ENCODE measurements around the gene PPIL4. TPM values are rescaled to one million over a fixed set of nuclear protein-coding genes. Genes with fewer than 3 reads are reported as not detected.

PPIL4 gene
- total RNA-seq, 1 donor from 2014 or later, result 38.3 TPM

DNA sequence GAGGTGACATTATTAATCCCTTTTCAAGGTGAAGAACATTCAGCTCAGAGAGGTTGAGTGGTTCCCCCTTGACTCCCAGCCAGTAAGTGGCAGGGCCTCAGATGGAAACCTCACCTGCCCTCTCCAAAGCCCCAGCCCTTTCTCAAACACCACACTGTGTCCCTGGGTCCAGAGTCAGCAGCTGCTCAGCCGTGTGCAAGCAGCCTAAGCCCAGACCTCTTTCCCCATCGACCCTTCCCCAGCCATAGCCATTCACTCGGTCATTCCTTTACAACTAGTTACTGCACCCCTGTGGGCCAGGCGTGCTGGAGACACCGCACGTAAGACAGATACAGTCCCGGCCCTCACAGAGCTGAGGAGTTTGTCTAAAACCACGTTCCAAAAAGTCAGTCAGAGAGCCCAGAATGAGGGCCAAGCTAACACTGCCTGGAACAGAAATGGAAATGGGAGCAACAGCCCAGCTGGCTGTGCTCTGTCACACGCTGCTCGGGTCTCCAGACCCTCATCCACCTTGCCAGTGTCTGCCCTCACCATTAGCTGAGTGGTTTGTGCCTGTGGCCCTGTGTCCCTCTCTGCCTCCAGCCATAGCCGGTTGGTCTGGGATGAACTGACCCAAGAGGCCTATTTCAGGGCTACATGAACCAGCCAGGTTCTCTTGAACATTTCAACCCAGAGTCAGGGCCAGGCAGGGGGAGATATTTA lies 90.7 kb downstream of the PPIL4 start:
- TF ChIP-seq, protein P1, sequence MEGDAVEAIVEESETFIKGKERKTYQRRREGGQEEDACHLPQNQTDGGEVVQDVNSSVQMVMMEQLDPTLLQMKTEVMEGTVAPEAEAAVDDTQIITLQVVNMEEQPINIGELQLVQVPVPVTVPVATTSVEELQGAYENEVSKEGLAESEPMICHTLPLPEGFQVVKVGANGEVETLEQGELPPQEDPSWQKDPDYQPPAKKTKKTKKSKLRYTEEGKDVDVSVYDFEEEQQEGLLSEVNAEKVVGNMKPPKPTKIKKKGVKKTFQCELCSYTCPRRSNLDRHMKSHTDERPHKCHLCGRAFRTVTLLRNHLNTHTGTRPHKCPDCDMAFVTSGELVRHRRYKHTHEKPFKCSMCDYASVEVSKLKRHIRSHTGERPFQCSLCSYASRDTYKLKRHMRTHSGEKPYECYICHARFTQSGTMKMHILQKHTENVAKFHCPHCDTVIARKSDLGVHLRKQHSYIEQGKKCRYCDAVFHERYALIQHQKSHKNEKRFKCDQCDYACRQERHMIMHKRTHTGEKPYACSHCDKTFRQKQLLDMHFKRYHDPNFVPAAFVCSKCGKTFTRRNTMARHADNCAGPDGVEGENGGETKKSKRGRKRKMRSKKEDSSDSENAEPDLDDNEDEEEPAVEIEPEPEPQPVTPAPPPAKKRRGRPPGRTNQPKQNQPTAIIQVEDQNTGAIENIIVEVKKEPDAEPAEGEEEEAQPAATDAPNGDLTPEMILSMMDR (IDR thresholded peaks at IDR 0.05; ENCODE audit: unreplicated experiment), result no peak
- no peak overlapping the region for H3K4me3 Mint-ChIP-seq (ENCODE audit: low read depth)
- H3K4me1 Mint-ChIP-seq (ENCODE audit: low read depth), result no peaks in the 10 kb centered on the region
- no peaks in the 10 kb centered on the region for H3K36me3 Mint-ChIP-seq (ENCODE audit: insufficient read depth)
- no peak for DNase-seq (ENCODE audit: low spot score, unreplicated experiment)
- H3K9me3 Mint-ChIP-seq (ENCODE audit: low read depth), result no peaks in the 10 kb centered on the region
- H3K27me3 Mint-ChIP-seq, result peaks cover 48% of the 10 kb centered on the region
- H3K27ac Mint-ChIP-seq, result no peak overlapping the region

Other genes with a start within 250 kb of the PPIL4 start
- gene TAB2, start 228.3 kb downstream of the PPIL4 start, total RNA-seq, result 58.0 and 60.0 TPM in 2 replicates
- gene SUMO4, start 145.8 kb downstream of the PPIL4 start, total RNA-seq, result 2.7 and 3.6 TPM in 2 replicates
- 0.48 and 0.71 TPM in 2 replicates for gene ZC3H12D, start 61.0 kb downstream of the PPIL4 start, total RNA-seq
- gene GINM1, start 20.3 kb upstream of the PPIL4 start, total RNA-seq, result 25.9 and 26.3 TPM in 2 replicates
- gene KATNA1, start 102.7 kb upstream of the PPIL4 start, total RNA-seq, result 14.3 and 16.5 TPM in 2 replicates
- gene LATS1, start 172.1 kb upstream of the PPIL4 start, total RNA-seq, result 40.5 and 41.8 TPM in 2 replicates
- gene NUP43, start 200.5 kb upstream of the PPIL4 start, total RNA-seq, result 58.0 and 60.8 TPM in 2 replicates
- 63.1 and 63.5 TPM in 2 replicates for gene PCMT1, start 203.7 kb upstream of the PPIL4 start, total RNA-seq

Data from progenitor cell of endocrine pancreas (in vitro differentiated cells).